Right renal cortex interstitium (tissue), 3 donors: ENCODE results near the gene VPREB1. TPM values are rescaled to one million over a fixed set of nuclear protein-coding genes. Genes with fewer than 3 reads are reported as not detected.
A peak's percentile ranks its signal among the peaks of the same experiment; 100 is the strongest.
"Not testable (repeated sequence)": the region's sequence is repeated elsewhere in the genome, so short reads cannot be mapped to it uniquely, and the experiment has no call there.

Experiments
- DNase-seq, 3 donors: peaks; one replicate each; pipeline ENCODE4 v3.0.0-alpha.2; 2013; ENCODE audit warnings: low read depth in 3 of 3, low spot score in 2 of 3
- polyA plus RNA-seq, 3 donors: library from polyadenylated mRNA; unstranded; fragments of 120-200 nt; gene quantifications; one replicate each; pipeline ENCODE4 v1.2.1, GENCODE V29; 2013; ENCODE audit not compliant: insufficient read length in 3 of 3

The VPREB1 gene
- polyA plus RNA-seq, 3 donors = 0.28 TPM; not detected in 1

- DNase-seq = no peak
Measured at GRCh38 chr22:22210889-22211833, 33.4 kb upstream of the VPREB1 start.

GRCh38 chr22:22213231-22213630 is 31.4 kb upstream of the VPREB1 start:
- no peak for DNase-seq

- no peak for DNase-seq
Measured at GRCh38 chr22:22214819-22215329, 29.7 kb upstream of the VPREB1 start.

GRCh38 chr22:22215659-22216449 is 28.7 kb upstream of the VPREB1 start:
- DNase-seq = no peak

DNA sequence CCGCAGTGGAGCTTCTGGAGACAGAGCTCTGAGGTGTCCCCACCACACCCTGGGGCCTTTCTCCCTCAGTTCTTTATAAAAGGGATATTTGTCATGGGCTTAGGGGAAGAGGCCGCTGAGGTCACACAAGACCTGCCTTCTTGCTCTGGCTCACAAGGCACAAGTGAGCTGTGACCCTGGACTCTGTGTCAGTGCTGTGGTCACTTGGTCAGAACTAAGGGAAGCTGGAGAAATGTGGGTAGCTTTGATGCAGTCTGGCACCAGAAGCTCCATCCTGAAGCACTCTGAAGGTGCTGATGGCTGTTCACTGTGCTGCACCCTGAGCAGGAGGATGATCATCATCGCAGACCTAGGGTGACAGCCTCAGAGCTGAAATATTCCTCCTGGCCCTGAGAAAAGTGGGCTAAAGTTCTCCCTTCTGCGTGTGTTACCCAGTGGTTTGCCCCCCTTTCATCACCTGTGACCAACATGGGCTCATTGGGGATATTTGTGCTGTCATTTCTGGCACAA is 28.1 kb upstream of the VPREB1 start:
- no peak for DNase-seq

- no peak for DNase-seq
Measured at GRCh38 chr22:22218302-22218701, 26.3 kb upstream of the VPREB1 start.

DNA sequence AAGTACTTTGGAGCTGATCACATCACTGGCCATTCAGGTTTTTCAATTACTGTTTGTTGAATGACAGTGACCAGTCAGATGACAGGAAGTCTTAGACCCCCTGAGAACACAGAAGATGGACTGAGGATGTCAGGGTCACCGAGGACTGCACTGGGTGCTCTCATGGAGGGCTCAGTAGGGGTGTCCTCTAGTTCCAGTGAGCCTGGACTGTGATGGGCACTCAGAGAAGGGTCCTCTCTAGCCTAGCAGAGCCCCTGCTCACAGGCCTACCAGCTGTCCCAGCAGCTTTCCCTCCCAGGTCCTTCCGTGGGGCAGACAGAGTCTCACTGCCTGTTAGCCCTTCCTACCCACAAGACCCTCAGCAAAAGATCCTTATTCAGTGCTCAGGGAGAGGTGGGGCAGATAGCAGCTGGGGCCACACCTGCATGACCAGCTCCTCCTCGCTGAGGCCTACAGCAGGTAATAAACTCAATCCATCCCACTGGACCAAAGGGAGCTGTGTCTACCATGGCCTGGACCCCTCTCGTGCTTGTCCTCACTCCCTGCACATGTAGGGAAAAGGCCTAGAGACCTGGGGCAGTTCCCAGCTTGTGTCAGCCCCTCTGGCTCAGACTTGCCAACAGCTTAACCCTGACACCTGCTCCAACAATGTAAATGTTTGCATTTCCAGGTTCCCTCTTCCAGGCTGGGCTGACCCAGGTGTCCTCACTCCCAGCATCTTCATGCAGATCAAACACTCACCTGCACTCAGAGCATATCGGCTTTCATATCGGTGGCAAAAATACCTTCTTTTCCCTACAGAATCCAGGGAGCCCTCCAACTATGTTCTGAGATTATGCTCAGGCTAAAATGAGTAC is 25.2 kb upstream of the VPREB1 start:
- no peak for DNase-seq

DNA sequence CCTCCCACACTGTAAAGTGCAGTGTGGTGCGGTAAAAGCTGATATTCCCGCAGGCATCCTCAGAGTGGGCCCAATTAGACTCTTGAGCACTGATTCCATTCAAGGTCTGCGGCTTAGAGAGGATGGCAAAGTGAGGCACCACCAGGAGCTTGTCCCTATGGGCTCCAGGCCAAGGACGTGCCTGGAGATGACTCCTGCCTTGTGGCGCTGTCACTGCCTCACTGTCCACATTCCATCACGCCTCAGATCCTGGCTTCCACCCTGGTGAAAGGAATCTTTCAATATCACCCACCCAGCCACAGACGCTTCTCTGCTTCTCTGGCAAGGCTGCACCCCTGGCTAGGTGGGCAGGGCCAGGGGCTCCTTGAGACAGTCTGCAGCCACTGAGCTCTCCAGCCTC is 23.5 kb upstream of the VPREB1 start:
- DNase-seq = not testable (repeated sequence)

DNA sequence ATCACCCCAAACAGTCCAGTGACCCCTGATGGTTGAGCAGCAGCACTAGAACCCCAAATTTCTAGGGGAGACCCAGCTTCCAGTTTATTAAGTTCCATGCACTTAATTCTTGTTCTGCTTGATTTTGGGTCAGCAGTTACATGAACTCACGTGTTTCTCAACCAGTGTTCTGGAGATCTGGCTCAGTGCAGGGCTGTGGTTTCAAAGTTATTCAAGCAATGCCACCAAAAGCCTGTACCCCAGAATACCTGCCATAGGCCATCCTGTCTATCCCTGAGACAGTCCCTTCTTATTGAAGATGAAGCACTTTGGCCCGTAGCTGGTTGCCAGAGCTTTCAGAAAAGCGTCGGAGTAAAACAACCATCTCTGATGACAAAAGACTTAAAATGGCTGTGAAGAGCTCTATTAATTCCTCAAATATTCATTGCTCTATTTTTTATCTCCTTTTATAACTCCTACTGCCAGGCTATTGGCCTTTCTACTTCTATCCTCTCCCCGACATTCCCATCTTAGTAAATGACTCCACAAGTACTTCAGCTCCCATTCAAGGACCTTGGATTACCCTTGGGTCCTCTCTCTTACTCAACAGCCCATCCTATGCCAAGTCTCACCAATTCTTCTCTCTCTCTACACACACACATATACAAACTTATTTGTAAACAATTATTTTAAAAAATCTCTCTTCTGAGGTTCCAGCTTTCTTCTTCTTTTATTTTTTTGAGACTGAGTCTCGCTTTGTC is 18.0 kb upstream of the VPREB1 start:
- DNase-seq = no peak

- DNase-seq = no peak
Measured at GRCh38 chr22:22228421-22228820, 16.2 kb upstream of the VPREB1 start.

DNA sequence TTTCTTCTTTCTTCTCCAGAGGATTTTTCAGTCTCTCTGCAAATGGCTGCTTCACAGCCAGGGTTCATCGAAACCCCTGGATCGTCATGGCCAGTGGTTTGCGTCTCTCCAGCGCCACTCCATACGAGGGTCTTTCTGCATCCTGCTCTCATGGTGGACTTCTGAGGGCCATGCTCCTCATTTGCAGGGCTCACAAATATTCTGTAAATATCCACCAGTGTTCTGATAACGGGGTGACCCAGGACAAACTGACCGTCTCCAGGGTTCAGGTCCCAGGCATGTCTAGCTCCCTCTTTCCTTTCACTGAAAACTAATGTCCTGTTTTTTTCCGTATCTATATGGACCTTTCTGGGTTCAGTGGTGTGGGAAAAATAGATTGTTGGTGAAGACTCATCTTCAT is 15.7 kb upstream of the VPREB1 start:
- no peak for DNase-seq

DNA sequence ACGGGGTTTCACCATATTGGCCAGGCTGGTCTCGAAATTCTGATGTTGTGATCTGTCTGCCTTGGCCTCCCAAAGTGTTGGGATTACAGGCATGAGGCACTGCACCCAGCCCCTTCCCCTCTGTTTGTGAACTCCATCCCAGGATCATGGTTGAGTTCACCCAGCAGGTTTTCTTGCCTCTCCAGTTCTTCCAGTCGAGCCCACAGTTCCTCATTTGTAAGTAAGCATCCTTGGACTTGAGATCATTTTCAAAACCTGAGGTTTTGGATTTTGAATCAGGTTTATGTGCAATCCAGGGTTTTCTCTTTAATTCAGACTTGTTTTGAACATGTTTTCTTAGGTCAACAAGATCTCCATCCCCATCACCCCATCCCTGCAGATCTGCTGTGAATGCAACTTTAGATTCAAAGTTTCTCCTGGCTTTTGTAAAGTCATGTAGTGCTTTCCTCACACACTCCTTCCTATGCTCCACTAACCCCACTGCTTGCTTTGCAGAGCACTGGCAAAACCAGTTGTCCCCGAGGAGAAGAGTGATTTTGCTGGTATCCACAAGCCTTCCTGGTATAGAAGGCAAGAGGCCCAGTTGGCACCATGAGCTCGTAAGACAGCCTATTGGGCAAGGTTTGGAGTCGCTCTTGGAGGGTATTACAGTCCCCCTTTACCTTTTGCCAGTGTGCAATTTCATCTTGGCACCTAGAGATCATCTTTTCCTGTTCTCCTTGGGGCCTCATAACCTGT is 14.7 kb upstream of the VPREB1 start:
- DNase-seq = no peak

DNA sequence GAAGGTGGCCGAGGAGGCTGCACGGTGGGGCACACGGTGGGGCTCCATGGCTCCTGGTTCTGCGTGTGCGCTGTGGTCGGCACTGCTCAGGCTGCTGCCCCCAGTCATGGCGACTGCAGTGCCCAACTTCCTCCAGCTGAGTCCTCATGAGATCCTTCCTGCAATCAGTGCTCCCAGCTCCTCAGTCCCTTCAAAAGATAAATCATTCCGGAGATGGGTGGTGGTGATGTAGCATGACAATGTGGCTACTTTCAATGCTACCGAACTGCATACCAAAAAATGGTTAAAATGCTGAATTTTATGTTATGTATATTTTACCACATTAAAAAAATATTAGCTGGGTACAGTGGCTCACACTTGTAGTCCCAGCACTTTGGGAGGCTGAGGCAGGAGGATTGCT is 14.1 kb upstream of the VPREB1 start:
- no peak for DNase-seq

- DNase-seq = no peak
Measured at GRCh38 chr22:22233081-22233480, 11.5 kb upstream of the VPREB1 start.

- peak in 2 of 3 donors; percentile 41 to 45 for DNase-seq
Measured at GRCh38 chr22:22235558-22235957, 9.0 kb upstream of the VPREB1 start.

DNA sequence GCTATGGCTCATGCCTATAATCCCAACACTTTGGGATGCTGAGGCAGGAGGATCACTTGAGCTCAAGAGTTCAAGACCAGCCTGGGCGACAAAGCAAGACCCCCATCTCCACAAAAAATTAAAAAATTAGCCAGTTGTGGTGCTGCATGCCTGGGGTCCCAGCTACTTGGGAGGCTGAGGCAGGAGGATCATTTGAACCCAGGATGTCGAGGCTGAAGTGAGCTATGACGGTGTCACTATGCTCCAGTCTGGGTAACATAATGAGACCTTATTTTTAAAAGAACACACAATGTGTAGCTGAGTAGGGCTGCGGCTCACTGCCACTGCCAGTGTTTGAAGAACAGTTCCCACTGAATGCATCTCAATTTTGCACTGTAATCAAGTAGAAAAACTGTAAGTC is 7.1 kb upstream of the VPREB1 start:
- no peak for DNase-seq

GRCh38 chr22:22239311-22239939 is 5.2 kb upstream of the VPREB1 start:
- DNase-seq = no peak

DNA sequence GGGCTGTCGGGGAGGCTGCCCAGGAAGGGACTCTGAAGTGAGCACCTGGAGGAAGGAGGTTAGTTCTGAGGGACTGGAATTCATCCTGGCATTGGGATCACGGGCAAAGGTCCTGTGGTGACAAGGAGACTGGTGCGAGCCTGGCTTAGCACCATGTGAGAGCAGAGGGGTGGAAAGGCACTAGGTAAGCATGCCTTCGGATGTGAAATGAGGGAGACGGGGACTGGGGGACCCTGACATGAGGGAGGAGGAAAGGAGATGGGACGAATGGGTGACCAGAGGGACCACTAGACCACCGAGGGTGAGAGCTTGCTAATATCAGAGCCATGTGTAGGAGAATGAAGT is 3.1 kb upstream of the VPREB1 start:
- no peak for DNase-seq

GRCh38 chr22:22242488-22242887 is 2.1 kb upstream of the VPREB1 start:
- no peak for DNase-seq
